K562 (cell line): ENCODE results near the gene LDLRAD1. TPM values are rescaled to one million over a fixed set of nuclear protein-coding genes. Genes with fewer than 3 reads are reported as not detected.

Source experiments
- ARHGAP35 ChIP-seq: fragments of 450-650 bp; IDR thresholded peaks from 2 replicates; pipeline ENCODE4 v1.6.1; 2018; ENCODE audit not compliant: partially characterized antibody
- CAMTA2 ChIP-seq: fragments of 250-450 bp; sonication (Bioruptor Pico); conservative IDR thresholded peaks from 2 replicates; pipeline ENCODE4 v1.5.1; 2022
- CBFA2T2 ChIP-seq: fragments of 450-650 bp; conservative IDR thresholded peaks from 2 replicates; pipeline ENCODE4 v1.6.1; 2017; ENCODE audit warnings: mild to moderate bottlenecking
- ELF2 ChIP-seq: fragments of 250-450 bp; sonication (Bioruptor Pico); IDR thresholded peaks from 2 replicates; pipeline ENCODE4 v1.5.0; 2021; ENCODE audit warnings: mild to moderate bottlenecking
- NBN ChIP-seq: fragments of 450-650 bp; IDR thresholded peaks from 2 replicates; pipeline ENCODE4 v1.6.1; 2016; ENCODE audit warnings: low read depth, mild to moderate bottlenecking
- NR2C2 ChIP-seq, 2 experiments: fragments of 200-800 bp in 1 of 2; sonication (Bioruptor generic) in 1 of 2; sonication (generic) in 1 of 2; formaldehyde crosslinking in 1 of 2; IDR thresholded peaks; 2 replicates each; pipeline versions ENCODE4 v1.6.1 to v1.8.0; 2016 to 2022; ENCODE audit warnings: mild to moderate bottlenecking in 1 of 2, missing compliant biosample characterization in 1 of 2, missing genetic modification characterization in 1 of 2, missing genetic modification reagents in 1 of 2
- PPARD ChIP-seq: fragments of 250-450 bp; sonication (Bioruptor Pico); IDR thresholded peaks from 2 replicates; pipeline ENCODE4 v1.8.0; 2022; ENCODE audit warnings: inconsistent platforms, mild to moderate bottlenecking, moderate library complexity
- PTTG1 ChIP-seq: fragments of 450-650 bp; IDR thresholded peaks from 2 replicates; pipeline ENCODE4 v1.6.1; 2016; ENCODE audit warnings: low read depth, mild to moderate bottlenecking, missing genetic modification characterization, missing compliant biosample characterization
- RAD21 ChIP-seq, 2 experiments: fragments of 250-450 bp in 1 of 2; fragments of 450-650 bp in 1 of 2; sonication (Bioruptor Pico) in 1 of 2; formaldehyde crosslinking in 1 of 2; IDR thresholded peaks in 1 of 2; conservative IDR thresholded peaks in 1 of 2; 2 replicates each; pipeline versions ENCODE4 v1.4.0 to v1.8.0; 2020 to 2022; ENCODE audit warnings: mild to moderate bottlenecking in 2 of 2, moderate library complexity in 1 of 2
- SP2 ChIP-seq: IDR thresholded peaks from 2 replicates; pipeline ENCODE4 v1.6.1; 2011; ENCODE audit warnings: mild to moderate bottlenecking, low read depth, low read length, moderate library complexity; ENCODE audit not compliant: poor library complexity, severe bottlenecking; ENCODE audit errors: extremely low read depth
- TBL1XR1 ChIP-seq, 2 experiments: IDR thresholded peaks; 2 replicates each; pipeline ENCODE4 v1.6.1; 2012; ENCODE audit warnings: improper control_type of control experiment in 2 of 2, low read length in 2 of 2, mild to moderate bottlenecking in 1 of 2
- ZNF3 ChIP-seq: fragments of 250-450 bp; sonication (Bioruptor Pico); IDR thresholded peaks from 2 replicates; pipeline ENCODE4 v1.5.0; 2021; ENCODE audit warnings: mild to moderate bottlenecking, moderate library complexity
- polyA plus RNA-seq, 8 experiments: library from polyadenylated mRNA; depleted of rRNA in 4 of 8; stranded (reverse) in 5 of 8; unstranded in 3 of 8; fragments of >200 nt; fragmentation: Nextera tagmentation in 2 of 8; fragmentation: Illumina TruSeq in 1 of 8; extraction: Ambion mirVana in 2 of 8; extraction: Trizol in 1 of 8; gene quantifications; 2 replicates each; pipeline versions ENCODE4 v1.2.1 to v1.2.3, GENCODE V29; 2011 to 2014; ENCODE audit warnings: inconsistent platforms in 1 of 8, missing spikeins in 1 of 8
- total RNA-seq, 7 experiments: library from RNA; depleted of rRNA in 6 of 7; stranded (reverse); fragments of >200 nt in 6 of 7; fragmentation: Illumina TruSeq in 2 of 7; extraction: Trizol in 2 of 7; gene quantifications; 2 replicates each; pipeline versions ENCODE4 v1.2.1 to v1.2.3, GENCODE V29; 2011 to 2021; ENCODE audit warnings: low replicate concordance in 1 of 7
- TF ChIP-seq, protein P1 (sequence below): fragments of 250-450 bp; sonication (Bioruptor Pico); IDR thresholded peaks from 2 replicates; pipeline ENCODE4 v1.5.0; 2020; ENCODE audit warnings: mild to moderate bottlenecking
- TF ChIP-seq, protein P2 (sequence below): fragments of 450-650 bp; formaldehyde crosslinking; IDR thresholded peaks from 2 replicates; pipeline ENCODE4 v1.4.0; 2022; ENCODE audit warnings: missing genetic modification characterization
- TF ChIP-seq, protein P3 (sequence below): fragments of 450-650 bp; IDR thresholded peaks from one replicate; pipeline ENCODE4 v1.6.1; 2018; ENCODE audit warnings: mild to moderate bottlenecking, moderate library complexity; ENCODE audit not compliant: partially characterized antibody
- TF ChIP-seq, protein P4 (sequence below): fragments of 450-650 bp; formaldehyde crosslinking; IDR thresholded peaks from 2 replicates; pipeline ENCODE4 v1.4.0; 2020; ENCODE audit warnings: mild to moderate bottlenecking, moderate library complexity
- TF ChIP-seq, protein P5 (sequence below): fragments of 250-450 bp; sonication (Bioruptor Pico); IDR thresholded peaks from 2 replicates; pipeline ENCODE4 v1.8.0; 2021; ENCODE audit warnings: mild to moderate bottlenecking, moderate library complexity
- TF ChIP-seq, protein P6 (sequence below): fragments of 450-650 bp; formaldehyde crosslinking; IDR thresholded peaks from 2 replicates; pipeline ENCODE4 v1.4.0; 2022; ENCODE audit warnings: missing genetic modification characterization

The LDLRAD1 gene
- total and polyA plus RNA-seq, 9 of the 15 experiments (the other 6 are each of a cell fraction or from before 2014, with no cell fraction given): not detected

DNA sequence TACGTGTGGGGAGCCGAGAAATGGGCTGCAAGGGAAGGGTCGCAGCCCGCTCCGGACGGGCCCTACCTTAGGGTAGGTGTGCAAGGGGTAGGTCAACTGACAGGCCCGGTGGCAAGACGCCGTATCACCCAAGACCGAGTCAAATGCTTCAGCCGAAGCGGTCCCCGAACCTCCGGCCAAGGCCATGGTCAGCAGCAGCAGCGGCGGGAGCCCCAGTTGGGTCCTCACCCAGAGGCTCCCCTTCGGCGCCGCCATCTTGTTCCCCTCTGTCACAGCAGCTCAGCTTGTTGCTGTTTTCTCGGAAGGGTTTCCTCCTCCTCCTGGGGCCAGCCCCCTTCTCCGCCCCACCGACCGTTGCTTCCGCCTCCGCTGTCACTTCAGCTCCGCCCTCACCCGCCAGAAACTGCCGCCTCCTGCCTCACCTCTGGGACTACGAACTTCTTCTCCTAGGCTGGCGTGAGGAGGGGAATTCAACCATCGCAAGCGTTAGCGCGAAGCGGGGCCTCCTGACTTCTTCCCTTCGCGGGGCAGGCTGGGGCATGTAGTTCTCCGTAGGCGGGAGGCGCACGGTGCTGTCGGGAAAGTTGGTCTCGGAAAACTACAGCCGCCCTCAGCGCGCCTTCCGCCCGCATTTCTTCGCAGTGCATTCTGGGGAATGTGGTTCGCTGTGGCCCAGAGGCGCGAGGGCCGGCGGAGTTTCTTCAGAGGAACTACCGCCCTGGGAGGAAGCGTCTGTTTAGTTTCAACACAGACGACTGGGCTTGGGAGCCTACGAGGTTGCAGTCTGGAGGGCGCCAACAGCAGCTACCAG lies 35.2 kb upstream of the LDLRAD1 start, which contains the start of the genes TCEANC2 and TMEM59 (continued):
- TF ChIP-seq, protein P1, sequence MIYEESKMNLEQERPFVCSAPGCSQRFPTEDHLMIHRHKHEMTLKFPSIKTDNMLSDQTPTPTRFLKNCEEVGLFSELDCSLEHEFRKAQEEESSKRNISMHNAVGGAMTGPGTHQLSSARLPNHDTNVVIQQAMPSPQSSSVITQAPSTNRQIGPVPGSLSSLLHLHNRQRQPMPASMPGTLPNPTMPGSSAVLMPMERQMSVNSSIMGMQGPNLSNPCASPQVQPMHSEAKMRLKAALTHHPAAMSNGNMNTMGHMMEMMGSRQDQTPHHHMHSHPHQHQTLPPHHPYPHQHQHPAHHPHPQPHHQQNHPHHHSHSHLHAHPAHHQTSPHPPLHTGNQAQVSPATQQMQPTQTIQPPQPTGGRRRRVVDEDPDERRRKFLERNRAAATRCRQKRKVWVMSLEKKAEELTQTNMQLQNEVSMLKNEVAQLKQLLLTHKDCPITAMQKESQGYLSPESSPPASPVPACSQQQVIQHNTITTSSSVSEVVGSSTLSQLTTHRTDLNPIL (CRISPR knock-in tag): no peak
- TF ChIP-seq ZNF3 (CRISPR knock-in tag) (no peak), TBL1XR1 (IDR thresholded peaks at IDR 0.05; ENCODE audit: low read length in 2 of 2) (no peak), ARHGAP35 (no peak), RAD21 (CRISPR knock-in tag; conservative IDR thresholded peaks at IDR 0.05 in 1 of 2, IDR thresholded peaks at IDR 0.05 in 1 of 2) (no peak), SP2 (no peak), PPARD (CRISPR knock-in tag) (no peak), PTTG1 (tag) (no peak), NBN (peak; percentile 43; the same call in 1 of the 2 replicates), CAMTA2 (CRISPR knock-in tag) (0 out of 2 replicates have a peak, but pooled peaks have one; percentile 79), CBFA2T2 (no peak), ELF2 (CRISPR knock-in tag) (peak; percentile 91), NR2C2 (CRISPR knock-in tag; IDR thresholded peaks at IDR 0.05) (peak; percentile 75), NR2C2 (tag; IDR thresholded peaks at IDR 0.05) (peak; percentile 95)
- TF ChIP-seq, protein P2, sequence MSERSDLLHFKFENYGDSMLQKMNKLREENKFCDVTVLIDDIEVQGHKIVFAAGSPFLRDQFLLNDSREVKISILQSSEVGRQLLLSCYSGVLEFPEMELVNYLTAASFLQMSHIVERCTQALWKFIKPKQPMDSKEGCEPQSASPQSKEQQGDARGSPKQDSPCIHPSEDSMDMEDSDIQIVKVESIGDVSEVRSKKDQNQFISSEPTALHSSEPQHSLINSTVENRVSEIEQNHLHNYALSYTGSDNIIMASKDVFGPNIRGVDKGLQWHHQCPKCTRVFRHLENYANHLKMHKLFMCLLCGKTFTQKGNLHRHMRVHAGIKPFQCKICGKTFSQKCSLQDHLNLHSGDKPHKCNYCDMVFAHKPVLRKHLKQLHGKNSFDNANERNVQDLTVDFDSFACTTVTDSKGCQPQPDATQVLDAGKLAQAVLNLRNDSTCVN: no peak
- TF ChIP-seq, protein P3, sequence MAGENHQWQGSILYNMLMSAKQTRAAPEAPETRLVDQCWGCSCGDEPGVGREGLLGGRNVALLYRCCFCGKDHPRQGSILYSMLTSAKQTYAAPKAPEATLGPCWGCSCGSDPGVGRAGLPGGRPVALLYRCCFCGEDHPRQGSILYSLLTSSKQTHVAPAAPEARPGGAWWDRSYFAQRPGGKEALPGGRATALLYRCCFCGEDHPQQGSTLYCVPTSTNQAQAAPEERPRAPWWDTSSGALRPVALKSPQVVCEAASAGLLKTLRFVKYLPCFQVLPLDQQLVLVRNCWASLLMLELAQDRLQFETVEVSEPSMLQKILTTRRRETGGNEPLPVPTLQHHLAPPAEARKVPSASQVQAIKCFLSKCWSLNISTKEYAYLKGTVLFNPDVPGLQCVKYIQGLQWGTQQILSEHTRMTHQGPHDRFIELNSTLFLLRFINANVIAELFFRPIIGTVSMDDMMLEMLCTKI: no peak
- TF ChIP-seq, protein P4, sequence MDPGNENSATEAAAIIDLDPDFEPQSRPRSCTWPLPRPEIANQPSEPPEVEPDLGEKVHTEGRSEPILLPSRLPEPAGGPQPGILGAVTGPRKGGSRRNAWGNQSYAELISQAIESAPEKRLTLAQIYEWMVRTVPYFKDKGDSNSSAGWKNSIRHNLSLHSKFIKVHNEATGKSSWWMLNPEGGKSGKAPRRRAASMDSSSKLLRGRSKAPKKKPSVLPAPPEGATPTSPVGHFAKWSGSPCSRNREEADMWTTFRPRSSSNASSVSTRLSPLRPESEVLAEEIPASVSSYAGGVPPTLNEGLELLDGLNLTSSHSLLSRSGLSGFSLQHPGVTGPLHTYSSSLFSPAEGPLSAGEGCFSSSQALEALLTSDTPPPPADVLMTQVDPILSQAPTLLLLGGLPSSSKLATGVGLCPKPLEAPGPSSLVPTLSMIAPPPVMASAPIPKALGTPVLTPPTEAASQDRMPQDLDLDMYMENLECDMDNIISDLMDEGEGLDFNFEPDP (CRISPR knock-in tag): no peak
- TF ChIP-seq, protein P5, sequence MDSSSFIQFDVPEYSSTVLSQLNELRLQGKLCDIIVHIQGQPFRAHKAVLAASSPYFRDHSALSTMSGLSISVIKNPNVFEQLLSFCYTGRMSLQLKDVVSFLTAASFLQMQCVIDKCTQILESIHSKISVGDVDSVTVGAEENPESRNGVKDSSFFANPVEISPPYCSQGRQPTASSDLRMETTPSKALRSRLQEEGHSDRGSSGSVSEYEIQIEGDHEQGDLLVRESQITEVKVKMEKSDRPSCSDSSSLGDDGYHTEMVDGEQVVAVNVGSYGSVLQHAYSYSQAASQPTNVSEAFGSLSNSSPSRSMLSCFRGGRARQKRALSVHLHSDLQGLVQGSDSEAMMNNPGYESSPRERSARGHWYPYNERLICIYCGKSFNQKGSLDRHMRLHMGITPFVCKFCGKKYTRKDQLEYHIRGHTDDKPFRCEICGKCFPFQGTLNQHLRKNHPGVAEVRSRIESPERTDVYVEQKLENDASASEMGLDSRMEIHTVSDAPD (CRISPR knock-in tag): no peak
- TF ChIP-seq, protein P6, sequence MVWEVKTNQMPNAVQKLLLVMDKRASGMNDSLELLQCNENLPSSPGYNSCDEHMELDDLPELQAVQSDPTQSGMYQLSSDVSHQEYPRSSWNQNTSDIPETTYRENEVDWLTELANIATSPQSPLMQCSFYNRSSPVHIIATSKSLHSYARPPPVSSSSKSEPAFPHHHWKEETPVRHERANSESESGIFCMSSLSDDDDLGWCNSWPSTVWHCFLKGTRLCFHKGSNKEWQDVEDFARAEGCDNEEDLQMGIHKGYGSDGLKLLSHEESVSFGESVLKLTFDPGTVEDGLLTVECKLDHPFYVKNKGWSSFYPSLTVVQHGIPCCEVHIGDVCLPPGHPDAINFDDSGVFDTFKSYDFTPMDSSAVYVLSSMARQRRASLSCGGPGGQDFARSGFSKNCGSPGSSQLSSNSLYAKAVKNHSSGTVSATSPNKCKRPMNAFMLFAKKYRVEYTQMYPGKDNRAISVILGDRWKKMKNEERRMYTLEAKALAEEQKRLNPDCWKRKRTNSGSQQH: no peak
